Measurements from ENCODE around the gene JPH3.

Gene JPH3

DNA sequence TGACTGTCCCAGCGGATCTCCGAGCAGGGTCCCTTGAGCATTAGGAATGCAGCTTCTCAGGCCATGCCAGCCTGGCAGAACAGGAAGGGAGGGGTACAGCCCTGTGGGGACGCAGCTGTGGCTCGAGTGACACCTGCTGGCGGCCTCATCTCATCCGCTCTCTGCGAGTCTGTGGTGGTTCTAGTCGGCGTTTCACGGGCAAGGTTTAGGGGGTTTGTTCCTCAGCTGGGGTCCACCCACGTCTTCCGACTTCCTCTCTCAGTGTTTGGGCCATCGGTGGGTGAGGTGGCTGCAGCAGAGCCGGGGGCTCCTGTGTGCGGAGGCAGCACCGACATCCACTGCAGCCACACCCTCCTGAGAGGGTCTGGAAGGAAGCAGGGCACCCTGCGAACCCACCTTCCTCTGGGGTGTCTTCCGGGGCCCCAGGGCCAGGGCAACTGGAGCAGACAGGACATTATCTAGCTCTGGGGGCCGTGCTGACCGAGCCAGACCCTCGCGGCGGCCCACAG lies 33.3 kb downstream of the JPH3 start:
- no peaks in the 10 kb centered on the region for H3K4me1 Mint-ChIP-seq
- H3K36me3 Mint-ChIP-seq (ENCODE audit: low read depth), result peaks cover 4% of the 10 kb centered on the region

DNA sequence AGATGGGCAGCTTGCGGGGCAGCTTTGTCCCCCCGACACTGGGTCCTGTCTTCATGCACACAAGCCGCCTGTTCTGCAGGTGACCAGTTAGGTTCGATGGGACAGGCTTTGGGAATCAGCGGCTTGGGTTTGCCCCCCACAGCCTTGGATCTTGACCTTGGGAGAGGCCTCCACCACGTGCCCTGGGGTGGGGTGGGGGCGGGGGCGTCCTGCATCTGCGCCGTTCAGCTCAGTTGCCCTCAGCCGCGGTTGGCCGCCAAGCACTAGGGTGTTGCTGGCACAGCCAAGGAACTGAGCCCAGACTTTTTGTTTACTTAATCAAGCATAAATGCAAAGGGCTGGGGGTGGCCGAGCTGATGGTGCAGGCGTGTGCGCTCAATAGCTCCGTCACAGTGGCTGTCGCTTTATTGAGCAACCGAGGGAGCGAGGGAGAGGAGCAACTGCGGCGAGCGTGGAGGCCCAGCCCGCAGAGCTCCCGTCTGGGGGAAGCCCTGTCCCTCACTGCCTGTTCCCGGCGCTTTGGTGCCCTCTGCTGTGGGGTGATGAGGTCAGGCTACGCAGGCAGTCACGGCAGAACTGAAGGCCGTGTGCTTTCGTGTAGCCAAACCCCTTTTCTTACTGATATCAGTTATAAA lies 33.9 kb downstream of the JPH3 start:
- H3K4me3 Mint-ChIP-seq, result no peak overlapping the region

More for the DNA sequence above, 33.3 kb downstream of the JPH3 start:
- no peak overlapping the region for H3K27ac Mint-ChIP-seq
- peak; percentile 72 to 75 (median 73) for TF ChIP-seq CTCF (IDR thresholded peaks at IDR 0.05; ENCODE audit: unreplicated experiment in 3 of 3)
- peak overlapping the region in 1 of 3 experiments; percentile 50 for H3K4me3 Mint-ChIP-seq
- H3K27me3 Mint-ChIP-seq (ENCODE audit: low read depth), result peaks cover 79% of the 10 kb centered on the region
- peaks cover 17% of the 10 kb centered on the region for H3K9me3 Mint-ChIP-seq

DNA sequence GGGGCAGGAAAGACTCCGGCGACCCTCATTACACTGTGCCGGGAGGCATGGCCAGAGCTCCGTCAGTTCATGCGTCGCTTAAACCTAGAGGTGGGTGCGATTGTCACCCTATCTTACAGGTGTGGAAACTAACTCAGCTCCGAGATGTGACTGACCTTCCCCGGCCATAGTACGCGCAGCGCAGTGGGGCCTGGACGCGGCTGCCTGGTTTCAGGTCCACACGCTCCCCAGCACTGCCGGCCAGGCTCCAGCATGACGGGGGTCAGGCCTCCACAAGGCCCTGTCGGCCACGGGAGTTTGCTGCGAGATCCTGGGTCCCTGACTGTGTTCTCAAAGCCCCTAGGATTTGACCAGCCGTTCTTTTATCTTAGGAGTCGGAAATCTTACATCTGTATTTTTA lies 34.4 kb downstream of the JPH3 start:
- TF ChIP-seq CTCF (IDR thresholded peaks at IDR 0.05; ENCODE audit: unreplicated experiment in 3 of 3), result no peak
- no peak overlapping the region for H3K4me3 Mint-ChIP-seq
- no peaks in the 10 kb centered on the region for H3K4me1 Mint-ChIP-seq
- no peaks in the 10 kb centered on the region for H3K36me3 Mint-ChIP-seq (ENCODE audit: low read depth)
- no peak overlapping the region for H3K27ac Mint-ChIP-seq
- peaks cover 7% of the 10 kb centered on the region for H3K9me3 Mint-ChIP-seq
- peaks cover 68% of the 10 kb centered on the region for H3K27me3 Mint-ChIP-seq (ENCODE audit: low read depth)

More for the DNA sequence above, 33.9 kb downstream of the JPH3 start:
- peak; percentile 48 to 57 (median 53) for TF ChIP-seq CTCF (IDR thresholded peaks at IDR 0.05; ENCODE audit: unreplicated experiment in 3 of 3)
- peaks cover 74% of the 10 kb centered on the region for H3K27me3 Mint-ChIP-seq (ENCODE audit: low read depth)
- H3K9me3 Mint-ChIP-seq, result peaks cover 12% of the 10 kb centered on the region
- H3K36me3 Mint-ChIP-seq (ENCODE audit: low read depth), result peaks cover 4% of the 10 kb centered on the region
- no peaks in the 10 kb centered on the region for H3K4me1 Mint-ChIP-seq
- H3K27ac Mint-ChIP-seq, result no peak overlapping the region

DNA sequence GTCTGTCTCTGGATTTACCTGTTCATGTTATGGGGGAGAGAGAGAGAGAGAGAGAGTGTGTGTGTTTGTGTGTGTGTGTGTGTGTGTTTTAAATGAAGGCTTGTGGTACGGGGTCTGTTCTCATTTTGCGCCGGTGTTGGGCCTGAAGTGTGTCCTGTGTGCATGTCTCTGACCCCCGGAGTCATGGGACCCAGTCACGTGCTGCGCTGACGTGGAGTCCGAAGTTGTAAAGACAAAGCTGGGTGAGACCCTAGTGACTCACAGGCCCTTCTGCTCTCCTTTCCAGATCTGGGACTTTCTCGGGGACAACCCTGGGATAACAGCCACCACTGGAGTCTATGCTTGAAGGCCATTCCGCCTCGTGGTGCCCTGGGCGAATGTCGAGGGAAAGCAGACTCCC lies 35.0 kb downstream of the JPH3 start:
- Mint-ChIP-seq H3K4me1 (no peaks in the 10 kb centered on the region), H3K9me3 (peaks cover under 1% of the 10 kb centered on the region), H3K27me3 (ENCODE audit: low read depth) (peaks cover 62% of the 10 kb centered on the region), H3K4me3 (no peak overlapping the region), H3K27ac (no peak overlapping the region), H3K36me3 (ENCODE audit: low read depth) (no peaks in the 10 kb centered on the region)
- no peak for TF ChIP-seq CTCF (IDR thresholded peaks at IDR 0.05; ENCODE audit: unreplicated experiment in 3 of 3)

DNA sequence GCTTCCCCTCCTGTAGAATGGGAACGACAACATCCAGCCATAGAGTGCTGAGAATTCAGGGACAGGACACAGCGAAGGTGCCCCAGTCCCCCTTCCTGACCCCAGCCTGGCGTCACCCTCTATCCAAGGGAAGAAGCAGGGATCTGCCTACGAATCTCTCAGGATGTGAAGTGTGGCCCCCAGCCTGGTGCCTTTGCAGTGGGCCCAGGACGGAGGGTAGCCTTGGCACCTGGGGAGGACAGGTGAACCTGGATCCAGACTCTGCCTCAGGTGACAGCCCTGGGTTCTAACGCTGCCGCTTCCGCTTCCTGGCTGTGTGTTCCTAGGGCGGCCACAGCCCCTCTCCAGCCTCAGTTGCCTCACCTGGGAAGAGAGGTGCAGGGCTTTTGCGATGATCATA lies 36.4 kb downstream of the JPH3 start:
- H3K9me3 Mint-ChIP-seq, result no peaks in the 10 kb centered on the region
- H3K27me3 Mint-ChIP-seq (ENCODE audit: low read depth), result peaks cover 60% of the 10 kb centered on the region
- H3K4me3 Mint-ChIP-seq, result no peak overlapping the region
- H3K36me3 Mint-ChIP-seq (ENCODE audit: low read depth), result no peaks in the 10 kb centered on the region
- no peaks in the 10 kb centered on the region for H3K4me1 Mint-ChIP-seq
- H3K27ac Mint-ChIP-seq, result no peak overlapping the region
- TF ChIP-seq CTCF (IDR thresholded peaks at IDR 0.05; ENCODE audit: unreplicated experiment in 3 of 3), result no peak

DNA sequence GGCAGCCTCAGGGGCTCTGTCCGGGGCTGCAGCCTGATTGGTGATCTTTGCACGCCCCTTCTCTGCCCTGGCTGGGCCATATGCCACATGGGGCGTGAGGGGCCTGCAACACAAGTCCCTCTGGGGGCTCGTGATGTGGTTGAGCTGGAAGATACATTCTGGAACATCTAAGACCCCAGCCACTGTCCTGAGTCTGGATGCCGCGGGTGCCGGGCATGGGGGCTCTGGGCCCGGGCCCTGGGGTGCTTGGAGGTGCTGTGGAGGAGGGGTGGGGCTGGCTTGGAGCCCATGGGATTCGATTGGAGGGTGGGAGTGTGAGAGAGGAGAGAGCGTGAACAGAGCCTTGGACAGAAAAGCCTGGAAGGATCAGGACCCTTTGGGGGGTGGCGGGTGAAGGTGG lies 39.4 kb downstream of the JPH3 start:
- H3K27me3 Mint-ChIP-seq (ENCODE audit: low read depth), result peaks cover 54% of the 10 kb centered on the region
- no peak for TF ChIP-seq CTCF (IDR thresholded peaks at IDR 0.05; ENCODE audit: unreplicated experiment in 3 of 3)
- H3K4me1 Mint-ChIP-seq, result no peaks in the 10 kb centered on the region
- no peaks in the 10 kb centered on the region for H3K36me3 Mint-ChIP-seq (ENCODE audit: low read depth)
- no peak overlapping the region for H3K27ac Mint-ChIP-seq
- no peak overlapping the region for H3K4me3 Mint-ChIP-seq
- no peaks in the 10 kb centered on the region for H3K9me3 Mint-ChIP-seq
